A549 (cell line): Measurements from ENCODE around the gene PDZD4. TPM values are rescaled to one million over a fixed set of nuclear protein-coding genes. Genes with fewer than 3 reads are reported as not detected.

Source experiments
- ATAC-seq, 2 experiments: fragments of 200-7000 bp in 1 of 2; fragments of >200 bp in 1 of 2; cut with Nextera tagmentation in 1 of 2; cut with Tn5 transposase in 1 of 2; 3 replicates each; pipeline versions ENCODE4 v1.8.0 to v1.9.1; 2018 to 2020; ENCODE audit warnings: mild to moderate bottlenecking in 1 of 2, moderate library complexity in 1 of 2
- CTCF ChIA-PET: fragments of 300-600 bp; sonication (Branson Sonifier 250); formaldehyde crosslinking; extraction: SDS; loops from one replicate; lab custom pipeline; 2021; ENCODE audit warnings: antibody characterized with exemption, inconsistent platforms; lab: Yijun Ruan, JAX
- POLR2A ChIA-PET: fragments of 350-600 bp; formaldehyde crosslinking; extraction: SDS; loops from one replicate; lab custom pipeline; 2021; ENCODE audit warnings: antibody characterized with exemption, inconsistent platforms; lab: Yijun Ruan, JAX
- DNase-seq, 2 experiments: peaks; one replicate each; pipeline versions ENCODE4 v3.0.0 to v3.0.0-alpha.2; 2011 to 2016; ENCODE audit warnings: low read depth in 1 of 2, low spot score in 1 of 2
- FAIRE-seq: peaks from 2 replicates; lab custom pipeline; 2011; peaks lifted over from hg19 to GRCh38; lab: Jason Lieb, UNC
- H3K27ac ChIP-seq, 2 experiments: fragments of >200 bp; sonication (Bioruptor Twin); formaldehyde crosslinking; 3 replicates each; pipeline ENCODE4 v1.5.1; 2016 to 2017
- H3K4me1 ChIP-seq: fragments of >200 bp; sonication (Bioruptor Twin); formaldehyde crosslinking; 3 replicates; pipeline ENCODE4 v1.6.1; 2016
- H3K4me2 ChIP-seq: fragments of >200 bp; sonication (Bioruptor Twin); formaldehyde crosslinking; 3 replicates; pipeline ENCODE4 v1.6.1; 2016
- H3K4me3 ChIP-seq: fragments of >200 bp; sonication (Bioruptor Twin); formaldehyde crosslinking; 3 replicates; pipeline ENCODE4 v1.5.1; 2016
- H3K9me3 ChIP-seq: fragments of >200 bp; sonication (Bioruptor Twin); formaldehyde crosslinking; 3 replicates; pipeline ENCODE4 v1.6.1; 2016
- BHLHE40 ChIP-seq: IDR thresholded peaks from 2 replicates; pipeline ENCODE4 v1.6.1; 2012; ENCODE audit warnings: low read depth, low read length, inconsistent platforms
- CHD2 ChIP-seq: fragments of 150-350 bp; IDR thresholded peaks from 2 replicates; pipeline ENCODE4 v1.6.1; 2014; ENCODE audit warnings: low read length; ENCODE audit not compliant: partially characterized antibody
- EHF ChIP-seq: fragments of 250-450 bp; sonication (Bioruptor Pico); IDR thresholded peaks from 2 replicates; pipeline ENCODE4 v1.5.0; 2020; ENCODE audit warnings: mild to moderate bottlenecking
- FOXS1 ChIP-seq: fragments of 250-450 bp; sonication (Bioruptor Pico); IDR thresholded peaks from 2 replicates; pipeline ENCODE4 v1.5.0; 2020; ENCODE audit warnings: mild to moderate bottlenecking, moderate library complexity
- HOXA7 ChIP-seq: fragments of 250-450 bp; sonication (Bioruptor Pico); IDR thresholded peaks from 2 replicates; pipeline ENCODE4 v1.5.0; 2020; ENCODE audit warnings: mild to moderate bottlenecking, moderate library complexity
- HOXB5 ChIP-seq: fragments of 250-450 bp; sonication (Bioruptor Pico); IDR thresholded peaks from 2 replicates; pipeline ENCODE4 v1.5.0; 2020; ENCODE audit warnings: mild to moderate bottlenecking, moderate library complexity
- JUN ChIP-seq, 2 experiments: fragments of >200 bp; sonication (Bioruptor Twin); formaldehyde crosslinking; IDR thresholded peaks; 2 replicates in 1 of 2; 3 replicates in 1 of 2; pipeline ENCODE4 v1.6.1; 2016 to 2017
- KDM1A ChIP-seq: fragments of 200-600 bp; sonication (generic); IDR thresholded peaks from 2 replicates; pipeline ENCODE4 v1.6.1; 2016; ENCODE audit warnings: low read depth, mild to moderate bottlenecking
- MAFK ChIP-seq: fragments of 450-650 bp; IDR thresholded peaks from 2 replicates; pipeline ENCODE4 v1.6.1; 2014; ENCODE audit not compliant: partially characterized antibody
- MYC ChIP-seq: IDR thresholded peaks from 2 replicates; pipeline ENCODE4 v1.6.1; 2012; ENCODE audit warnings: mild to moderate bottlenecking, inconsistent platforms, low read length, improper control_type of control experiment, borderline replicate concordance
- NFE2L2 ChIP-seq: fragments of 150-350 bp; conservative IDR thresholded peaks from 2 replicates; pipeline ENCODE4 v1.6.1; 2014; ENCODE audit warnings: low read length
- SMC3 ChIP-seq: fragments of >200 bp; sonication (Bioruptor Twin); formaldehyde crosslinking; IDR thresholded peaks from 3 replicates; pipeline ENCODE4 v1.6.1; 2018; ENCODE audit warnings: inconsistent platforms
- TFCP2L1 ChIP-seq: fragments of 250-450 bp; sonication (Bioruptor Pico); IDR thresholded peaks from 2 replicates; pipeline ENCODE4 v1.5.0; 2021; ENCODE audit warnings: mild to moderate bottlenecking
- TP53 ChIP-seq: fragments of 250-450 bp; sonication (Bioruptor Pico); IDR thresholded peaks from 2 replicates; pipeline ENCODE4 v1.5.0; 2021; ENCODE audit warnings: mild to moderate bottlenecking, moderate library complexity
- ZSCAN20 ChIP-seq: fragments of 250-450 bp; sonication (Bioruptor Pico); IDR thresholded peaks from 2 replicates; pipeline ENCODE4 v1.8.0; 2022; ENCODE audit warnings: mild to moderate bottlenecking, moderate library complexity
- WGBS: methylation state at CpG from one replicate; pipeline ENCODE4 v1.1.6; 2017; ENCODE audit errors: missing lambda C conversion rate; 5-methylcytosine and 5-hydroxymethylcytosine counted together
- polyA plus RNA-seq, 4 experiments: library from polyadenylated mRNA; depleted of rRNA in 3 of 4; stranded (reverse); fragments of >200 nt; fragmentation: RNase III in 1 of 4; extraction: RNeasy Plus Mini Kit Qiagen cat#74134 plus additional on column Dnase treatment in 1 of 4; gene quantifications; 2 replicates in 3 of 4; 3 replicates in 1 of 4; pipeline ENCODE4 v1.2.3, GENCODE V29; 2011 to 2017
- TF ChIP-seq, protein P1 (sequence below): fragments of >200 bp; sonication (Bioruptor Twin); formaldehyde crosslinking; IDR thresholded peaks from 3 replicates; pipeline ENCODE4 v1.6.1; 2016
- TF ChIP-seq, protein P2 (sequence below): IDR thresholded peaks from 2 replicates; pipeline ENCODE4 v1.6.1; 2012
- TF ChIP-seq, protein P3 (sequence below): fragments of 150-350 bp; IDR thresholded peaks from 2 replicates; pipeline ENCODE4 v1.6.1; 2014; ENCODE audit warnings: low read depth, mild to moderate bottlenecking, low read length
- TF ChIP-seq, protein P4 (sequence below): fragments of >200 bp; sonication (Bioruptor Twin); formaldehyde crosslinking; IDR thresholded peaks from 2 replicates; pipeline ENCODE4 v1.6.1; 2016
- TF ChIP-seq, protein P5 (sequence below): fragments of 250-450 bp; sonication (Bioruptor Pico); IDR thresholded peaks from 2 replicates; pipeline ENCODE4 v1.5.0; 2021; ENCODE audit warnings: mild to moderate bottlenecking, moderate library complexity, borderline replicate concordance
- TF ChIP-seq, protein P6 (sequence below): fragments of >200 bp; sonication (Bioruptor Twin); formaldehyde crosslinking; IDR thresholded peaks from 3 replicates; pipeline ENCODE4 v1.5.1; 2016

PDZD4 gene
- polyA plus RNA-seq, 2 of the 4 experiments (the other 2 are of a cell fraction), result 1.2 to 3.0 TPM

DNA sequence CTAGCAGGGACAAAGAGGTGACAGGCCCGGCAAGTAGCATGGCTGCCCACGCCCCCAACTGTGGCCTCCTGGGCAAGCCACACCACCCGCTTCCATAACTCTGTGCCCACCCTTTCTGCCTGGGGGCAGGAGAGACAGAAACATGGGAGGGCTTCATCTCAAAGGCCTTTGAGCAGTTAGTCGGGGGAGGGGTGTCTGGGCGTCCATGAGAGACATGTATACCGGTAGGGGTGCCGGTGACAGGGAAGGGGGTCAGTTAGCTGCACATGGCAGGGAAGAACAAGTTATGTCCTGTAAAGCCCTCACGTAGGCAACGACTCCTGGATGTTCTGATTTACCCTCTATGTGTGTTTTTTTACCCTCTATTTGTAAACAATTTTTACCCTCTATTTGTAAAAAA is 9.3 kb downstream of the PDZD4 start:
- ChIA-PET POLR2A (no interaction called here), CTCF (no interaction called here)
- Histone ChIP-seq H3K4me1 (no peaks in the 10 kb centered on the region; the same call in 2 of the 3 replicates), H3K4me2 (no peak overlapping the region), H3K27ac (no peak overlapping the region), H3K4me3 (no peak overlapping the region)
- DNase-seq (no peak), FAIRE-seq (no peak)
- 84% methylated on average over 8 of the region's 9 CpGs for WGBS
- no peak for TF ChIP-seq HOXB5 (CRISPR knock-in tag)
- TF ChIP-seq, protein P1, sequence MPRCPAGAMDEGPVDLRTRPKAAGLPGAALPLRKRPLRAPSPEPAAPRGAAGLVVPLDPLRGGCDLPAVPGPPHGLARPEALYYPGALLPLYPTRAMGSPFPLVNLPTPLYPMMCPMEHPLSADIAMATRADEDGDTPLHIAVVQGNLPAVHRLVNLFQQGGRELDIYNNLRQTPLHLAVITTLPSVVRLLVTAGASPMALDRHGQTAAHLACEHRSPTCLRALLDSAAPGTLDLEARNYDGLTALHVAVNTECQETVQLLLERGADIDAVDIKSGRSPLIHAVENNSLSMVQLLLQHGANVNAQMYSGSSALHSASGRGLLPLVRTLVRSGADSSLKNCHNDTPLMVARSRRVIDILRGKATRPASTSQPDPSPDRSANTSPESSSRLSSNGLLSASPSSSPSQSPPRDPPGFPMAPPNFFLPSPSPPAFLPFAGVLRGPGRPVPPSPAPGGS, result no peak
- no peak for TF ChIP-seq KDM1A
- no peak for TF ChIP-seq CHD2
- TF ChIP-seq, protein P2, sequence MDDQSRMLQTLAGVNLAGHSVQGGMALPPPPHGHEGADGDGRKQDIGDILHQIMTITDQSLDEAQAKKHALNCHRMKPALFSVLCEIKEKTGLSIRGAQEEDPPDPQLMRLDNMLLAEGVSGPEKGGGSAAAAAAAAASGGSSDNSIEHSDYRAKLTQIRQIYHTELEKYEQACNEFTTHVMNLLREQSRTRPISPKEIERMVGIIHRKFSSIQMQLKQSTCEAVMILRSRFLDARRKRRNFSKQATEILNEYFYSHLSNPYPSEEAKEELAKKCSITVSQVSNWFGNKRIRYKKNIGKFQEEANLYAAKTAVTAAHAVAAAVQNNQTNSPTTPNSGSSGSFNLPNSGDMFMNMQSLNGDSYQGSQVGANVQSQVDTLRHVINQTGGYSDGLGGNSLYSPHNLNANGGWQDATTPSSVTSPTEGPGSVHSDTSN, result no peak
- TF ChIP-seq ZSCAN20 (CRISPR knock-in tag), result no peak
- TF ChIP-seq, all 56 proteins: peak for 0
- no peak for ATAC-seq
- H3K9me3 ChIP-seq, result no peaks in the 10 kb centered on the region

DNA sequence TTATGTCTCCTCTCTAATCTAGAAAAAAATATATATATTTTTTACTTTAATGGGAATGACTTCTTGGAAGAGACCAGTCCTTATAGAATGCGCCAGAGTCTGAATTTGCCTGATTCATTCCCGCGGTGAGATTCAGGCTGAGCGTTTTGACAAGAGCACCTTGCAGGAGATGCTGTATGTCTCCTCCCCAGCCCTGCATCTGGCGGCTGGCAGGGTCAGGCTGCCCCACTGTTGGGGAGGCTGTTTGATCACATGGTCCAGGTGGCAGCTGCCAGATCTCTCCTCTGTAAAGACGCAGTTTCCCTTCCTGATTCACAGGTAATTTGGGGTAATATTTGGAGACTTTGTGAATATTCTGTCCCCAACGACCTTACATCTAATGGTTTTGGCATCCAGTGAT is 9.7 kb downstream of the PDZD4 start:
- ATAC-seq, result no peak
- Histone ChIP-seq H3K4me1 (no peaks in the 10 kb centered on the region; the same call in 2 of the 3 replicates), H3K4me2 (no peak overlapping the region), H3K9me3 (no peaks in the 10 kb centered on the region), H3K4me3 (no peak overlapping the region), H3K27ac (no peak overlapping the region)
- no peak for FAIRE-seq
- 82% methylated on average over 7 of the region's 7 CpGs for WGBS
- TF ChIP-seq, protein P3, sequence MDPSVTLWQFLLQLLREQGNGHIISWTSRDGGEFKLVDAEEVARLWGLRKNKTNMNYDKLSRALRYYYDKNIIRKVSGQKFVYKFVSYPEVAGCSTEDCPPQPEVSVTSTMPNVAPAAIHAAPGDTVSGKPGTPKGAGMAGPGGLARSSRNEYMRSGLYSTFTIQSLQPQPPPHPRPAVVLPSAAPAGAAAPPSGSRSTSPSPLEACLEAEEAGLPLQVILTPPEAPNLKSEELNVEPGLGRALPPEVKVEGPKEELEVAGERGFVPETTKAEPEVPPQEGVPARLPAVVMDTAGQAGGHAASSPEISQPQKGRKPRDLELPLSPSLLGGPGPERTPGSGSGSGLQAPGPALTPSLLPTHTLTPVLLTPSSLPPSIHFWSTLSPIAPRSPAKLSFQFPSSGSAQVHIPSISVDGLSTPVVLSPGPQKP, result no peak
- TF ChIP-seq, protein P4, sequence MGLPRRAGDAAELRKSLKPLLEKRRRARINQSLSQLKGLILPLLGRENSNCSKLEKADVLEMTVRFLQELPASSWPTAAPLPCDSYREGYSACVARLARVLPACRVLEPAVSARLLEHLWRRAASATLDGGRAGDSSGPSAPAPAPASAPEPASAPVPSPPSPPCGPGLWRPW, result no peak
- TF ChIP-seq JUN (IDR thresholded peaks at IDR 0.05) (no peak), NFE2L2 (no peak), EHF (no peak), SMC3 (no peak), CHD2 (no peak), TFCP2L1 (CRISPR knock-in tag) (no peak), TP53 (CRISPR knock-in tag) (no peak), HOXB5 (CRISPR knock-in tag) (no peak), MYC (no peak), HOXA7 (no peak), FOXS1 (CRISPR knock-in tag) (no peak), MAFK (no peak), BHLHE40 (no peak), ZSCAN20 (CRISPR knock-in tag) (no peak)
- TF ChIP-seq, protein P2, result no peak
- TF ChIP-seq, protein P5, sequence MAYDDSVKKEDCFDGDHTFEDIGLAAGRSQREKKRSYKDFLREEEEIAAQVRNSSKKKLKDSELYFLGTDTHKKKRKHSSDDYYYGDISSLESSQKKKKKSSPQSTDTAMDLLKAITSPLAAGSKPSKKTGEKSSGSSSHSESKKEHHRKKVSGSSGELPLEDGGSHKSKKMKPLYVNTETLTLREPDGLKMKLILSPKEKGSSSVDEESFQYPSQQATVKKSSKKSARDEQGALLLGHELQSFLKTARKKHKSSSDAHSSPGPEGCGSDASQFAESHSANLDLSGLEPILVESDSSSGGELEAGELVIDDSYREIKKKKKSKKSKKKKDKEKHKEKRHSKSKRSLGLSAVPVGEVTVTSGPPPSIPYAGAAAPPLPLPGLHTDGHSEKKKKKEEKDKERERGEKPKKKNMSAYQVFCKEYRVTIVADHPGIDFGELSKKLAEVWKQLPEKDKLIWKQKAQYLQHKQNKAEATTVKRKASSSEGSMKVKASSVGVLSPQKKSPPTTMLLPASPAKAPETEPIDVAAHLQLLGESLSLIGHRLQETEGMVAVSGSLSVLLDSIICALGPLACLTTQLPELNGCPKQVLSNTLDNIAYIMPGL (CRISPR knock-in tag), result no peak
- TF ChIP-seq, protein P6, sequence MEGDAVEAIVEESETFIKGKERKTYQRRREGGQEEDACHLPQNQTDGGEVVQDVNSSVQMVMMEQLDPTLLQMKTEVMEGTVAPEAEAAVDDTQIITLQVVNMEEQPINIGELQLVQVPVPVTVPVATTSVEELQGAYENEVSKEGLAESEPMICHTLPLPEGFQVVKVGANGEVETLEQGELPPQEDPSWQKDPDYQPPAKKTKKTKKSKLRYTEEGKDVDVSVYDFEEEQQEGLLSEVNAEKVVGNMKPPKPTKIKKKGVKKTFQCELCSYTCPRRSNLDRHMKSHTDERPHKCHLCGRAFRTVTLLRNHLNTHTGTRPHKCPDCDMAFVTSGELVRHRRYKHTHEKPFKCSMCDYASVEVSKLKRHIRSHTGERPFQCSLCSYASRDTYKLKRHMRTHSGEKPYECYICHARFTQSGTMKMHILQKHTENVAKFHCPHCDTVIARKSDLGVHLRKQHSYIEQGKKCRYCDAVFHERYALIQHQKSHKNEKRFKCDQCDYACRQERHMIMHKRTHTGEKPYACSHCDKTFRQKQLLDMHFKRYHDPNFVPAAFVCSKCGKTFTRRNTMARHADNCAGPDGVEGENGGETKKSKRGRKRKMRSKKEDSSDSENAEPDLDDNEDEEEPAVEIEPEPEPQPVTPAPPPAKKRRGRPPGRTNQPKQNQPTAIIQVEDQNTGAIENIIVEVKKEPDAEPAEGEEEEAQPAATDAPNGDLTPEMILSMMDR, result no peak
- POLR2A ChIA-PET, result no interaction called here
- CTCF ChIA-PET, result no interaction called here
- no peak for DNase-seq
